HG02588 (cell line): Measurements from ENCODE around the gene UCP1.
A peak's percentile ranks its signal among the peaks of the same experiment; 100 is the strongest.
"Not testable (repeated sequence)": the region's sequence is repeated elsewhere in the genome, so short reads cannot be mapped to it uniquely, and the experiment has no call there.

ENCODE experiments used
- ATAC-seq: cut with Tn5 transposase; IDR thresholded peaks from one replicate; pipeline ENCODE4 v1.9.1; 2021; ENCODE audit warnings: mild to moderate bottlenecking, moderate library complexity; ENCODE audit not compliant: unreplicated experiment

Gene UCP1

GRCh38 chr4:140556372-140557085 is 12.2 kb downstream of the UCP1 start:
- ATAC-seq: peak; percentile 100

- no peak for ATAC-seq
Measured at GRCh38 chr4:140533951-140534480, 34.7 kb downstream of the UCP1 start.

GRCh38 chr4:140529434-140529833 is 39.3 kb downstream of the UCP1 start:
- ATAC-seq: no peak

- ATAC-seq: peak; percentile 100
Measured at GRCh38 chr4:140523857-140524742, 44.7 kb downstream of the UCP1 start, which contains the start of gene ELMOD2. Gene ELMOD2, plus strand, starts transcription at chr4:140524168. Its CDS starts 1,261 bp downstream, at chr4:140525429.

GRCh38 chr4:140523370-140523856 is 45.3 kb downstream of the UCP1 start:
- peak; percentile 3 for ATAC-seq

GRCh38 chr4:140515423-140515822 is 53.3 kb downstream of the UCP1 start:
- no peak for ATAC-seq

- ATAC-seq: not testable (repeated sequence)
Measured at GRCh38 chr4:140513765-140514164, 55.0 kb downstream of the UCP1 start.
